Gastroesophageal sphincter (tissue), 3 donors: ENCODE measurements around the gene SAMD5.

ENCODE experiments used
- CTCF ChIP-seq, 4 experiments: fragments of 200-600 bp in 2 of 4; fragments of 450-650 bp in 2 of 4; sonication (generic) in 1 of 4; IDR thresholded peaks; one replicate each; pipeline ENCODE4 v1.5.1; 2017 to 2019; ENCODE audit warnings: antibody characterized with exemption in 4 of 4, mild to moderate bottlenecking in 2 of 4, moderate library complexity in 2 of 4
- POLR2AphosphoS5 ChIP-seq: sonication (generic); formaldehyde crosslinking; IDR thresholded peaks from one replicate; pipeline ENCODE4 v1.6.1; 2017; ENCODE audit warnings: antibody characterized with exemption

GRCh38 chr6:147540075-147540474, 31.6 kb downstream of the SAMD5 start:
- TF ChIP-seq CTCF (IDR thresholded peaks at IDR 0.05): no peak
- TF ChIP-seq POLR2AphosphoS5: no peak
